Fibroblast of the aortic adventitia (primary cell): ENCODE measurements around the gene TMEM186. TPM values are rescaled to one million over a fixed set of nuclear protein-coding genes. Genes with fewer than 3 reads are reported as not detected.
"Not testable (repeated sequence)": the region's sequence is repeated elsewhere in the genome, so short reads cannot be mapped to it uniquely, and the experiment has no call there.

Experiments used
- DNase-seq: peaks from one replicate; pipeline ENCODE4 v3.0.0-alpha.2; 2010; ENCODE audit warnings: low read depth
- H3K4me3 ChIP-seq: 2 replicates; pipeline ENCODE4 v1.5.1; 2011; ENCODE audit warnings: low read depth, mild to moderate bottlenecking, control low read depth, low read length, moderate library complexity
- CTCF ChIP-seq: IDR thresholded peaks from 2 replicates; pipeline ENCODE4 v1.5.1; 2011; ENCODE audit warnings: mild to moderate bottlenecking, low read length, control low read depth, inconsistent platforms; ENCODE audit not compliant: insufficient read depth
- total RNA-seq: library from RNA; depleted of rRNA; stranded (reverse); fragments of >200 nt; gene quantifications from 2 replicates; pipeline ENCODE4 v1.2.3, GENCODE V29; 2012; ENCODE audit warnings: low replicate concordance

TMEM186 gene
- total RNA-seq, 1 donor, result 3.6 TPM

- peak; percentile 19 for DNase-seq
- H3K4me3 ChIP-seq, result peak overlapping the region; percentile 97
- TF ChIP-seq CTCF, result no peak
Measured at GRCh38 chr16:8798535-8799157, 1.2 kb upstream of the TMEM186 start.

GRCh38 chr16:8798174-8798527 is 712 bp upstream of the TMEM186 start:
- peak; percentile 44 for DNase-seq
- no peak for TF ChIP-seq CTCF
- peak overlapping the region; percentile 97 for H3K4me3 ChIP-seq

DNA sequence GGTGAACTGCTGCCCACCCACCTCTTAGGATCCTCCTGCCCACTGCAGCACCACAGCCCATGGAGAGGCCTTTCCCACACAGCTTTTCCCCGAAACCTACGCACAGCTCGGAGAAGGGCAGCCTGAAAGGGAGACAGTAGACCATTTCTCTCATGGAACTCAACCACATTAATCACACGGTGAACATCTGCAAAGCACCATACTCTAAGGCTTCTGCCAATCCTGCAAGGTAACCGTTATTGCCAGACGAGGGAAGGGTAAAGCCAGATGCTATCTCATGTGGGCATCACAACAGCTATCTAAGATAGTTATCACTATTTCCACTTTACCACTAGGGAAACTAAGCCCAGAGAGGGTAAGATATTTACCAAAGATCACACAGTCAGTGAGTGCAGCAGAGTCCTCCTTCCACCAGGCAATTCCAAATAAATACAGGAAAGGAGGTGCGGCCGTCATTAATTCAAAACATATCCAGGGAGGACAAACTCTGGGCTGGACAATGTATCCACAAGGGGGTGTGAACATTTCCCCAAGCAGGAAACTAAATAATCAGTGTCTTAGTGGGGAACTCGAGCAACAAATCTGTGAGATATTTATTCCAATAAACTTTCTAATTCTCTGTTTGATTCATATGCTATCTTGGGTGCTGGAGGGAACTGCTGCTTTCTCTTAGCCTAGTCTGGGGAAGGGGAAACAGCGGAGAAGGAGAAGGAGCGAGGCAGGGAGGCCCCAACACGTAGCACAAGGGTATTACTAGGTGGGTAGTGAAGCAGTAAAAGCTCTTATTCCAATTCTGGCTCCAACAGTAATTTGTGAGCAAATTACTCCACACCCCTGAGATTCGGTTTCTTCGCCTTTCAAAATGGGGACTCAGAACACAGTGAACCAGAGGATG is 723 bp downstream of the TMEM186 start:
- peak overlapping the region; percentile 97 for H3K4me3 ChIP-seq
- no peak for TF ChIP-seq CTCF
- peak; percentile 6 for DNase-seq

GRCh38 chr16:8795818-8796217 is 1.6 kb downstream of the TMEM186 start:
- H3K4me3 ChIP-seq, result no peak overlapping the region
- DNase-seq, result no peak
- TF ChIP-seq CTCF, result no peak

DNA sequence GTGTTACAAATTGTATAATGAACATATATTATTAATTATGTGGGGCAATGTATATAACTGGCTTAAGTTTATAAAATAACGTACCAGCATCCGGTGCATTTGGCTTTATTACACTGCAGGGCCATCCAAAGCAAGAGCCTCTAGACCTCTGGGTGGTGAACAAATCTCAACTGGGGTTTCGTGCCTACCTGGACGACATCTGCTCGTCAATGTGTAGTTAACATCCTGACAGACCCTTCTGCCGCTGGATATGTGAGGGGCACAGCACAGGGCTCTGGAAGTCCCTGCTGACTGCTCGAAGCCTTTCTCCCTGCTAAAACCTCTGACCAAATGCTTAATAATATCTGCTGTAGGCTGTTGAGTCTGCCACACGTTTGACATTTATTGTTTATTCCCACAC is 2.3 kb downstream of the TMEM186 start:
- no peak overlapping the region for H3K4me3 ChIP-seq
- DNase-seq, result no peak
- no peak for TF ChIP-seq CTCF

GRCh38 chr16:8788578-8789172 is 8.8 kb downstream of the TMEM186 start:
- TF ChIP-seq CTCF, result no peak
- no peak overlapping the region for H3K4me3 ChIP-seq
- no peak for DNase-seq

DNA sequence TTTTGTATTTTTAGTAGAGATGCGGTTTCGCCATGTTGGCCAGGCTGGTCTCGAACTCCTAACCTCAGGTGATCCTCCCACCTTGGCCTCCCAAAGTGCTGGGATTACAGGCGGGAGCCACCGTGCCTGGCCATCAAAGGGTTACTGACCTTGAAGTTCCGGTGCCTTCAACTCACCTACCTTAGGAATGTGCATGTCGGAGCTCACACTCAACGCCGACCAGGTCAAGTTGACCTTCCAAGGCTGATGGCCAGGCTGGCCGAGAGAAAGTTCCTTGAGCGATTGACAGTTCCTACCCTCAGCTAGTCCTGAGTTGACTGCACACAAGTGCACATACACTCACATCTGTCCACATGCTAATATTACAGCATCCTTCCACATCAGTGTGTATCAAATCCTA is 11.1 kb downstream of the TMEM186 start:
- not testable (repeated sequence) for H3K4me3 ChIP-seq, DNase-seq
